PC-9 (cell line): ENCODE measurements around the gene FKBP1B. TPM values are rescaled to one million over a fixed set of nuclear protein-coding genes. Genes with fewer than 3 reads are reported as not detected.

Experiments
- BruUV-seq: library from RNA; stranded (reverse); fragments of 400-500 nt; replicated peaks from 2 replicates; lab custom pipeline; 2021; lab: Mats Ljungman, UMichigan
- CTCF ChIA-PET: fragments of 300-600 bp; sonication (Branson Sonifier 250); formaldehyde crosslinking; loops from one replicate; lab custom pipeline; 2022; ENCODE audit warnings: antibody characterized with exemption; lab: Charles Lee
- POLR2A ChIA-PET: fragments of 300-600 bp; sonication (Branson Sonifier 250); formaldehyde crosslinking; loops from one replicate; lab custom pipeline; 2022; ENCODE audit warnings: antibody characterized with exemption; ENCODE audit not compliant: unreplicated experiment; lab: Charles Lee
- DNase-seq, 2 experiments: peaks; one replicate each; pipeline versions ENCODE4 v3.0.0 to v3.0.0-alpha.2; 2015 to 2022; ENCODE audit warnings: mixed read lengths in 1 of 2
- H2AFZ ChIP-seq: fragments of 200-600 bp; sonication (generic); 2 replicates; pipeline ENCODE4 v1.8.1; 2017; ENCODE audit warnings: antibody characterized with exemption
- H3F3A ChIP-seq: fragments of 200-600 bp; sonication (generic); 2 replicates; pipeline ENCODE4 v1.8.1; 2017; ENCODE audit warnings: antibody characterized with exemption, mild to moderate bottlenecking, low read depth; ENCODE audit not compliant: insufficient read depth
- H3K27ac ChIP-seq: fragments of 200-600 bp; sonication (generic); 2 replicates; pipeline ENCODE4 v1.6.1; 2016; ENCODE audit warnings: mixed run types
- H3K27me3 ChIP-seq: fragments of 200-600 bp; sonication (generic); 2 replicates; pipeline ENCODE4 v1.6.1; 2016; ENCODE audit warnings: low read depth, mixed run types; ENCODE audit not compliant: insufficient read depth
- H3K36me3 ChIP-seq: fragments of 200-600 bp; sonication (generic); 2 replicates; pipeline ENCODE4 v1.6.1; 2016; ENCODE audit warnings: low read depth, mixed run types
- H3K4me1 ChIP-seq: fragments of 200-600 bp; sonication (generic); replicated peaks from 2 replicates; pipeline ENCODE4 v1.6.1; 2016; ENCODE audit warnings: mixed run types; ENCODE audit not compliant: insufficient read depth
- H3K4me2 ChIP-seq: fragments of 200-600 bp; sonication (generic); 2 replicates; pipeline ENCODE4 v1.6.1; 2017; ENCODE audit warnings: mixed run types
- H3K4me3 ChIP-seq: fragments of 200-600 bp; sonication (generic); 2 replicates; pipeline ENCODE4 v1.6.1; 2016; ENCODE audit warnings: mixed run types
- H3K79me2 ChIP-seq: fragments of 200-600 bp; sonication (generic); 2 replicates; pipeline ENCODE4 v1.6.1; 2017; ENCODE audit warnings: low read depth, mixed run types
- H3K9me2 ChIP-seq: fragments of 200-600 bp; sonication (generic); 2 replicates; pipeline ENCODE4 v1.8.1; 2017; ENCODE audit warnings: mild to moderate bottlenecking; ENCODE audit not compliant: insufficient read depth
- H3K9me3 ChIP-seq: fragments of 200-600 bp; sonication (generic); 2 replicates; pipeline ENCODE4 v1.8.1; 2016; ENCODE audit warnings: low read depth; ENCODE audit not compliant: insufficient read depth
- H4K20me1 ChIP-seq: fragments of 200-600 bp; sonication (generic); 2 replicates; pipeline ENCODE4 v1.8.1; 2017; ENCODE audit not compliant: insufficient read depth
- EZH2 ChIP-seq: fragments of 200-600 bp; sonication (generic); IDR thresholded peaks from 2 replicates; pipeline ENCODE4 v1.8.0; 2017; ENCODE audit warnings: antibody characterized with exemption, low read depth
- intact Hi-C: fragments of 100-400 bp; cut with micrococcal nuclease; formaldehyde crosslinking; loops from one replicate; pipeline ENCODE4 v1.10.0; 2022; ENCODE audit not compliant: unreplicated experiment
- total RNA-seq: library from RNA; stranded (reverse); gene quantifications from 2 replicates; pipeline ENCODE4 v1.2.3, GENCODE V29; 2021
- TF ChIP-seq, protein P1 (sequence below): fragments of 200-600 bp; sonication (generic); conservative IDR thresholded peaks from 2 replicates; pipeline ENCODE4 v1.6.1; 2017; ENCODE audit warnings: mixed run types, antibody characterized with exemption, mild to moderate bottlenecking, moderate library complexity

Gene FKBP1B
- total RNA-seq, 1 experiment from 2014 or later: 4.5 TPM

- CTCF ChIA-PET: no interaction called here
- Histone ChIP-seq H2AFZ (no peak overlapping the region), H3K4me1 (no peaks in the 10 kb centered on the region), H3K4me2 (no peak overlapping the region), H3K79me2 (no peaks in the 10 kb centered on the region), H3K27me3 (peaks cover 2% of the 10 kb centered on the region; the same call in 1 of the 2 replicates), H3K9me2 (no peaks in the 10 kb centered on the region), H4K20me1 (no peaks in the 10 kb centered on the region), H3F3A (peaks cover 24% of the 10 kb centered on the region; the same call in 1 of the 2 replicates), H3K9me3 (no peaks in the 10 kb centered on the region), H3K36me3 (no peaks in the 10 kb centered on the region), H3K27ac (no peak overlapping the region), H3K4me3 (no peak overlapping the region)
- intact Hi-C loops: no loop called here
- BruUV-seq: no TSS peak
- no peak for DNase-seq
- no peak for TF ChIP-seq EZH2
- TF ChIP-seq, protein P1, sequence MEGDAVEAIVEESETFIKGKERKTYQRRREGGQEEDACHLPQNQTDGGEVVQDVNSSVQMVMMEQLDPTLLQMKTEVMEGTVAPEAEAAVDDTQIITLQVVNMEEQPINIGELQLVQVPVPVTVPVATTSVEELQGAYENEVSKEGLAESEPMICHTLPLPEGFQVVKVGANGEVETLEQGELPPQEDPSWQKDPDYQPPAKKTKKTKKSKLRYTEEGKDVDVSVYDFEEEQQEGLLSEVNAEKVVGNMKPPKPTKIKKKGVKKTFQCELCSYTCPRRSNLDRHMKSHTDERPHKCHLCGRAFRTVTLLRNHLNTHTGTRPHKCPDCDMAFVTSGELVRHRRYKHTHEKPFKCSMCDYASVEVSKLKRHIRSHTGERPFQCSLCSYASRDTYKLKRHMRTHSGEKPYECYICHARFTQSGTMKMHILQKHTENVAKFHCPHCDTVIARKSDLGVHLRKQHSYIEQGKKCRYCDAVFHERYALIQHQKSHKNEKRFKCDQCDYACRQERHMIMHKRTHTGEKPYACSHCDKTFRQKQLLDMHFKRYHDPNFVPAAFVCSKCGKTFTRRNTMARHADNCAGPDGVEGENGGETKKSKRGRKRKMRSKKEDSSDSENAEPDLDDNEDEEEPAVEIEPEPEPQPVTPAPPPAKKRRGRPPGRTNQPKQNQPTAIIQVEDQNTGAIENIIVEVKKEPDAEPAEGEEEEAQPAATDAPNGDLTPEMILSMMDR: no peak
- POLR2A ChIA-PET: no interaction called here
Observed at GRCh38 chr2:24055750-24056149, 6.2 kb downstream of the FKBP1B start.

GRCh38 chr2:24058564-24059271, 9.2 kb downstream of the FKBP1B start:
- no TSS peak for BruUV-seq
- CTCF ChIA-PET: no interaction called here
- Histone ChIP-seq H3K27me3 (no peaks in the 10 kb centered on the region), H3K9me3 (no peaks in the 10 kb centered on the region), H3K4me1 (no peaks in the 10 kb centered on the region), H3K4me2 (no peak overlapping the region), H3K27ac (no peak overlapping the region), H3K9me2 (no peaks in the 10 kb centered on the region), H3F3A (0 out of 2 replicates have a peak, but pooled peaks cover 9% of the 10 kb centered on the region), H3K36me3 (no peaks in the 10 kb centered on the region), H3K79me2 (no peaks in the 10 kb centered on the region), H2AFZ (no peak overlapping the region), H3K4me3 (no peak overlapping the region), H4K20me1 (no peaks in the 10 kb centered on the region)
- DNase-seq: no peak
- intact Hi-C loops: no loop called here
- POLR2A ChIA-PET: interaction anchor here (0.6 kb wide), 1 partner anchor 10 kb away, joined by 5 read pairs; no protein-coding TSS in a partner anchor
- TF ChIP-seq EZH2: no peak
- TF ChIP-seq, protein P1: no peak

GRCh38 chr2:24065341-24065740, 15.8 kb downstream of the FKBP1B start:
- BruUV-seq: no TSS peak
- no peaks in the 10 kb centered on the region for H3K79me2 ChIP-seq
- peaks cover 29% of the 10 kb centered on the region; the same call in 1 of the 2 replicates for H3F3A ChIP-seq
- H3K27ac ChIP-seq: no peak overlapping the region
- H3K9me2 ChIP-seq: no peaks in the 10 kb centered on the region
- intact Hi-C loops: no loop called here
- POLR2A ChIA-PET: interaction anchor here (0.7 kb wide), 1 partner anchor 18 kb away, joined by 5 read pairs; the partner anchor contains the start of gene WDCP
- TF ChIP-seq, protein P1: no peak
- TF ChIP-seq EZH2: no peak
- H3K36me3 ChIP-seq: peaks cover 10% of the 10 kb centered on the region
- no peak overlapping the region for H2AFZ ChIP-seq
- H3K9me3 ChIP-seq: no peaks in the 10 kb centered on the region
- H3K4me3 ChIP-seq: no peak overlapping the region
- H3K27me3 ChIP-seq: no peaks in the 10 kb centered on the region
- H3K4me1 ChIP-seq: no peaks in the 10 kb centered on the region
- H3K4me2 ChIP-seq: no peak overlapping the region
- peaks cover 17% of the 10 kb centered on the region for H4K20me1 ChIP-seq
- no peak for DNase-seq
- CTCF ChIA-PET: no interaction called here
